HG03439 (cell line): Measurements from ENCODE around the gene DNAH17.
"Not testable (repeated sequence)": the region's sequence is repeated elsewhere in the genome, so short reads cannot be mapped to it uniquely, and the experiment has no call there.

ENCODE experiments used
- ATAC-seq: cut with Tn5 transposase; IDR thresholded peaks from one replicate; pipeline ENCODE4 v1.9.1; 2021; ENCODE audit warnings: mild to moderate bottlenecking, moderate library complexity; ENCODE audit not compliant: unreplicated experiment

Gene DNAH17

DNA sequence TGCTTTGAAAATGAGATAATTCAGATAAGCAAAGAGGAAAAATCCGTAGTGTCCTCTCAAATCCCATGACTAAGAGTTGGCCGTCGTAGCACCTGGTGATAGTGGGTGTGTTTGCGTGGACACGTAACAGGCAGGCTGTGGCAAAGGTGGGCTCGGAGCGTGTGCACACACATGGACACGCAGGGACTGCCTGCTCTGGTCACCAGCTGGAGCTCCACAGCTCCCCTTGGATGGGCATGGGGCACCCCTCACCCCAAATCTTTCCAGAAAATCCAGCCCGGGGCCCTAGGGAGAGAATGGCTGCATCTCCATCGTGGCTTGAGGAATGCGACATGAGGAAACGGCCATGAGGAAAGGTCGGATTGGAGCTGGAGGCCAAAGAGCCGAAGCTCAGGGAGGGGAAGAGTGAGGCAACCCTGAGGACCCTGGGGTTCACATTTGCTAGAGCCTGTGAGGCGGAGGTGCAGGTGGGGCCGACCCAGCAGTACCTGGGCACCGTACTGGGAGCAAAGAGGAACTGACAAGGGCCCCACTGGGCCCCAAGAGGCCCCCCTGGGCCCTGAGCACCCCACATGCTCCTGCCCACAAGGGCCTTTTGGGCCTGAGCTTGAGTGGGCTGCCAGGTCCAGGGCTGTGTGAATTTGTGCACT lies 51.6 kb downstream of the DNAH17 start:
- ATAC-seq, result no peak

DNA sequence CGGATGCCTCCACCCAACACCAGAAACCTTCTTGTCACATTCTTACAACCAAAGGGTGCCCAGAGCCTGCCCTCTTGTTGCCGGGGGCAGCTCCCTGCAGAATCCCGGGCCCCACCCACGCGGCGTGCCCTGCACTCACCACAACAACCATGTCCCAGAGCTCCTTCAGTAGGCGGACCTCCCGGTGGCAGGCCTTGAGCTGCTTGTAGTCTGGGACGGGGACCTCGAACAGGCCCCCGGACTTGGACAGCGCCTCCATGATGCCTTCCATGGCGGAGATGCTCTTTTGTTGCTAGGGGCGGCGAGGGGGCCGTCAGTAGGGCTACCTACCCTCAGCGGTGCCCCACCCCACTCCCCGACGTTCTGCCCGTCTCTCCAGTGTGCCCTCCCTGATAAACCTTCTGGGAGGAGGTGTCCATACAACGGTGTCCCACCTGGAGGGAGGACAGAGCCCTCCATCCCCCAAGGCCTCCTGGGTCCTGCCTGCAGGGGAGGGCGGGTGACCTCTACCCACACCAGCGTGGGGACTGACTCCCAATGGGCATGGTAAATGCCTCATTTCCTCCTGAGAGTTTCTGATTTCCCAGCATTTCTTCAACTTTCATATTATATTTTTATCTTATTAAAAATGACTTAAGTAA lies 52.2 kb downstream of the DNAH17 start:
- ATAC-seq, result no peak

DNA sequence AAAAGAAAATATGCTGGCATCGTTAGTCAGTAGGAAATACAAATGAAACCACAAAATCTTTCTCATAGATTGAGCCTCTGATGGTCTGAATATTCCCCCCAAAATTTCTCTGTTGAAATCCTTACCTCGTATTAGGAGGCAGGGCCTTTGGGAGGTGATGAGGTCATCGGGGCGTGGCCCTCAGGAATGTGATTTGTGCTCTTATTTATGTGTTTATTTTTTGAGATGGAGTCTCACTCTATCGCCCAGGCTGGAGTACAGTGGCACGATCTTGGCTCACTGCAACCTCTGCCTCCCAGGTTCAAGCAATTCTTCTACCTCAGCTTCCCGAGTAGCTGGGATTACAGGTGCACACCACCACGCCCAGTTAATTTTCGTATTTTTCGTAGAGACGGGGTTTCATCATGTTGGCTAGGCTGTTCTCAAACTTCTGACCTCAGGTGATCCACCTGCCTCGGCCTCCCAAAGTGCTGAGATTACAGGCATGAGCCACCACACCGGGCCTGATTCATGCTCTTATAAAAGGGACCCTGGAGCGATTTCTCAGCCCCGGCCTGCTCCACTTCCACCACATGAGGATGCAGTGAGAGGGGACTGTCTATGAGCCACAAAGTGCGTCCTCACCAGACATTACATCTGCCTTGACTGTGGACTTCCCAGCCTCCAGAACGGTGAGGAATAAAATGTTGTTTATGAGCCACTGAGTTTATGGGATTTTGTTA lies 53.1 kb downstream of the DNAH17 start:
- ATAC-seq, result no peak

- no peak for ATAC-seq
Observed at GRCh38 chr17:78522031-78522809, 55.0 kb downstream of the DNAH17 start.

- no peak for ATAC-seq
Observed at GRCh38 chr17:78517421-78517820, 59.8 kb downstream of the DNAH17 start.

GRCh38 chr17:78515480-78515879 lies 61.7 kb downstream of the DNAH17 start:
- ATAC-seq, result no peak

- ATAC-seq, result no peak
Observed at GRCh38 chr17:78514521-78514920, 62.7 kb downstream of the DNAH17 start.

DNA sequence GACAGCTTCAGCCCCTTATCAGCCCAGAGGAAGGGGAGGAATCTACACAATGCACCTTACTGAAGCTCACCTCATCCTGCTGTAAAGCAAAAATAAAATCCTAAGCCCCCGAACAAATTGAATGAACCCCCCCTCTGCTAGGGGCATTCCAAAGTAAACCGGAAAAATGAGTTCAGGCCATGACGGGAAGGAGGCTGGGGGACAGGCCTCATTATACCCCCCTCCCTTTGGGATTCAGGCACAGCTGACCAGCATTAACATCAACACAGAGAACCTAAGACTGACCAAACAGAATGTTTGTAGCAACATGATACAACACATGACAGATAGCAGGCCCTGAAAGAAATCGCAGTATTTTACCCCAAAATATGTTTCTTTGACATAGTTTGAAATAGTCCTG lies 64.2 kb downstream of the DNAH17 start:
- no peak for ATAC-seq

- no peak for ATAC-seq
Observed at GRCh38 chr17:78510141-78511075, 66.8 kb downstream of the DNAH17 start.

DNA sequence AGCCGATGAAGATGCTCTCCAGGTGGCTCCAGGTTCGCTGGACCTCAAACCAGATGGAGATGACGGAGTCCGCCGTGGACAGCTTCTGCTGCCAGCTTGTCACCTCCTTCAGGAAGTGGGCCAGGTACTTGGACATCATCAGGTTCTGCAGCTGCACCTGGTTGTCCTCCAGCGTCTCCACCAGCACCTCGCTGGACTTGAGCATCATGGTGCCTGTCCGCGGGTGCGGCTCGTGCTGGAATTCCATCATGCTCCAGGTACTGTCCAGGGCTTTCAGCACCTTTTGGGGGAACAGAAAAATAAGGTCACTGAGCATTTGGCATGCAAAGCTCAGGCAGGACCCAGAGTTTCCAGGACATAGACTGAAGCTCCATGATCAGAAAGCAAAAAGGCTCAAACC lies 69.7 kb downstream of the DNAH17 start:
- no peak for ATAC-seq

GRCh38 chr17:78506454-78507309 lies 70.5 kb downstream of the DNAH17 start:
- no peak for ATAC-seq

DNA sequence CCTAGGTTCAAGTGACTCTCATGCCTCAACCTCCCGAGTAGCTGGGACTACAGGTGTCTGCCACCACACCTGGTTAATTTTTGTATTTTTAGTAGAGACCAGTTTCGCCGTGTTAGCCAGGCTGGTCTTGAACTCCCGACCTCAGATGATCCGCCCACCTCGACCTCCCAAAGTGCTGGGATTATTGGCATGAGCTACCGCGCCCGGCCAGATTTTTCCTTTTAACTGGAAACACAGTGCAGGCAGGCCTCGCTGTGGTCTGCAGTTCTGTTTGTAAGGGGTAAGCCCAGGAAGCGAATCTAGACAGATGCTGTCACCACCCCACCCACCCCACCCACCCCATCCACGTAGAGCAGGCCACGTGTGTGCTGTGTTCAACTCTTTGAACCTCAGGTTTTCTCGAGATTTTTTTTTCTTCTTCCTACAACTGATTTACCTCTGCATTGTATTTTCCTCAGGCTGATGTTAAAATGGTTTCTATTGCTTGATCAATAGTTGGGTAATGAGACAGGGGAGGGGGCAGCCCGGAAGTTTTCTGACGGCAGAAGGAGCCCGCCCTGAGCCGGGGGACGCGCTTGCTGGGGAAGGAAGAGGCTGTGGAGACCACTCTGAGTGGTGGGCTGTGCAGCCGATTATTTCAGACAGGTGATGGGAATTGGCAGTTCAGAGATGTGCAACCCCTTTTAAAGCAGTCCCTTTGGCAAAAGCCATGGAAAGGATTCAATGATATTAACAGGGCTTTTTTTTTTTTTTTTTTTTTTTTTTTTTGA lies 72.9 kb downstream of the DNAH17 start:
- no peak for ATAC-seq

DNA sequence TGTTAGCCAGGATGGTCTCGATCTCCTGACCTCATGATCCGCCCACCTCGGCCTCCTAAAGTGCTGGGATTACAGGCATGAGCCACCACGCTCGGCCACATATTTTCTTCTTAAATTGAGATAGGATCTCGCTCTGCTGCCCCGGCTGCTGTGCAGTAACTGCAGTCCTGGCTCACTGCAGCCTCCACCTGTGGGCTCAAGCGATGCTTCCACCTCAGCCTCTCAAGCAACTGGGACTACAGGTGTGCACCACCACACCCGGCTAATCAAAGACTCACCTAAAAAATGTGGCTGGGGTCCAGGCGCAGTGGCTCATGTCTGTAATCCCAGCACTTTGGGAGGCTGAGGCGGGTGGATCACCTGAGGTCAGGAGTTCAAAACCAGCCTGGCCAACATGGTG lies 73.8 kb downstream of the DNAH17 start:
- ATAC-seq, result not testable (repeated sequence)

- ATAC-seq, result no peak
Observed at GRCh38 chr17:78502611-78503148, 74.5 kb downstream of the DNAH17 start.

DNA sequence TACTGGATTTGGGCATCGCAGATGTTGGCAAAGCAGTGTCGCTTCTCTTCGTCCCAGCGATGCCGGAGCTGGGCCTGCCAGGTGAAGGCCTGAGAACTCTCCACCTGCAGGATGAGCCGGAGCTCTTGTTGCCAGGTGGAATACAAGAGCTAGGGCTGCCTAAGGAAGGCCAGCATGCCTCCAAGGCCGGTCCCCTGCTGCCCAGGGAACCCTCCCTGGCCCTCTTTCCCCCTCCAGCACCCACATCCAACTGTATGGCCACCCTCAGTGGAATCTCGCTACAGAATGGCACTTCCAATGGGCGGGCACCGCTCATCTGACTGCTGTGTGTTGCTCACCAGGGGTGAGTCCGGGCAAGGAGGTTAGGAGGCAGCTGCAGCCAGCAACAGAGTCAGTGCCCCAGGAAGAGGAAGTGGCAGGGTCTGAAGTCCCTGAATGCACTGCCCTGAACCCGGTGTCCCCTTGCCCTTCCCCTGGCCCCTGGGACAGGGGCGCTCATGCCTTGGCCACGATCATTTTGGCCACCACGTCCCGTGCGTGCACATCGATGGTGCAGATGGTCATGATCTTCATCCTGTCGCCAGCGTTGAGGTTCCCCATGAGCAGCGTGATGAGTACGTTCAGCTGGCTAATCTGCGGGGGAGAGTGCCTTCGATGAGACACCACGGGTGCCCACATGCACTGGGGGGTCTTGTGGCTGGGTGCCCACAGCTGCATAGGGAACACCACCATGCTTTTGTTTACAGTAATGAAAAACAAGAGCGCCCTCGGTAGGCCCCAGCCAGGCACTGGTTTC lies 75.8 kb downstream of the DNAH17 start:
- ATAC-seq, result no peak

- no peak for ATAC-seq
Observed at GRCh38 chr17:78500806-78501205, 76.4 kb downstream of the DNAH17 start.

- ATAC-seq, result no peak
Observed at GRCh38 chr17:78499715-78500540, 77.3 kb downstream of the DNAH17 start.
